Mucosa of rectum (tissue), 2 donors: ENCODE results near the gene COL9A2.
A peak's percentile ranks its signal among the peaks of the same experiment; 100 is the strongest.
"Not testable (repeated sequence)": the region's sequence is repeated elsewhere in the genome, so short reads cannot be mapped to it uniquely, and the experiment has no call there.

Source experiments
- H3K27ac ChIP-seq, 2 donors: one replicate each; pipeline ENCODE4 v1.7.0; 2013; ENCODE audit warnings: inconsistent platforms in 2 of 2, low read depth in 2 of 2, low read length in 2 of 2
- H3K27me3 ChIP-seq, 2 donors: one replicate each; pipeline ENCODE4 v1.7.0; 2013; ENCODE audit warnings: low read length in 2 of 2; ENCODE audit not compliant: control insufficient read depth in 2 of 2, insufficient read depth in 2 of 2
- H3K36me3 ChIP-seq, 2 donors: one replicate each; pipeline ENCODE4 v1.7.0; 2013; ENCODE audit warnings: low read length in 2 of 2; ENCODE audit not compliant: control insufficient read depth in 2 of 2, insufficient read depth in 2 of 2
- H3K4me1 ChIP-seq, 2 donors: one replicate each; pipeline ENCODE4 v1.7.0; 2013; ENCODE audit warnings: low read length in 2 of 2, mild to moderate bottlenecking in 1 of 2; ENCODE audit not compliant: control insufficient read depth in 2 of 2, insufficient read depth in 2 of 2
- H3K4me3 ChIP-seq, 2 donors: one replicate each; pipeline ENCODE4 v1.7.0; 2013; ENCODE audit warnings: low read length in 2 of 2
- H3K9ac ChIP-seq, 2 donors: one replicate each; pipeline ENCODE4 v1.7.0; 2013; ENCODE audit warnings: low read length in 2 of 2, low read depth in 1 of 2, mild to moderate bottlenecking in 1 of 2
- H3K9me3 ChIP-seq, 2 donors: one replicate each; pipeline ENCODE4 v1.7.0; 2013; ENCODE audit warnings: low read length in 2 of 2; ENCODE audit not compliant: control insufficient read depth in 2 of 2
- donor health status: healthy.
- donor health status: Normal muscosa, but diverticular disease.

COL9A2 gene

DNA sequence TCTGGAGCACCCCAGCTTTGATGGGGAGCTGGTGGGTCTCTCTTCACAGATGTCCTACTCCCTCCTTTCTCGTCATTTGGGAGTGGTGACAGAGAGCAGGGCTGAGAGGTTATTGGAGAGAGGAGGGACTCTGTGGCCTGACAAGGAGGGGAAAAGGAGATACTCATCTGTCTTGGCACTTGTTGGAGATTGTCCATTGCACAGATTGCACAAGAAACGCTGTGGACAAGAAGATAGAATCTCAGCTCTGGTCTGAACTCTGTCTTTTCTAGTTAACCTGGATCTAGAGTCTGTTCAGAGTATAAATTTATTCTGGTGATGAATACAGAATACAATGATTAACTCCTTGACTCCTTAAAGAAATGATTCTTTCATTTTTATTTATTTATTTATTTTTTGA is 34.0 kb upstream of the COL9A2 start:
- H3K27me3 ChIP-seq: no peaks in the 10 kb centered on the region
- H3K9me3 ChIP-seq: no peaks in the 10 kb centered on the region
- no peak overlapping the region for H3K27ac ChIP-seq
- H3K9ac ChIP-seq: no peak overlapping the region
- H3K4me3 ChIP-seq: no peak overlapping the region
- H3K4me1 ChIP-seq: no peaks in the 10 kb centered on the region
- no peaks in the 10 kb centered on the region for H3K36me3 ChIP-seq

- no peak overlapping the region for H3K27ac ChIP-seq
- H3K4me3 ChIP-seq: no peak overlapping the region
These were observed 33.3 kb upstream of the COL9A2 start for GRCh38 chr1:40350391-40350790.

DNA sequence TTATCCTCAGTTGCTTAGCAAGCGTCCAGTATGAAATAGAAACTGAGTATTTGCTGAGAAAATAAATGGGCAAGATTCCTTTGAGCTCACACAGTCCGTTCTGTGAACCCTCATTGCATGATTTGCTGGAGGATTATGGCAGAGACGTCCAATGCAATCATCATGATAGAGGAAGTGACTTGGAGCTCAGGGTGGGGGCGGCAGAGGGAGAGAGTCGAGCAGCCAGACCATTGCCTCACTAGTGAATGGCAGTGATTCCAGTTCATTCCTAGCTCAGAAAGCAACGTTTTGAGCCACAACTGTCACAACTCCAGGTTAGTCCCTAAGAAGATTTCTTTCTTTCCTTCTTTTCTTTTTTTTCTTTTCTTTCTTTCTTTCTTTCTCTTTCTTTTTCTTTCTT is 27.5 kb upstream of the COL9A2 start:
- H3K4me3 ChIP-seq: no peak overlapping the region
- H3K9me3 ChIP-seq: no peaks in the 10 kb centered on the region
- peak overlapping the region in 1 of 2 donors; percentile 10 for H3K9ac ChIP-seq
- no peak overlapping the region for H3K27ac ChIP-seq
- no peaks in the 10 kb centered on the region for H3K4me1 ChIP-seq
- H3K36me3 ChIP-seq: no peaks in the 10 kb centered on the region
- H3K27me3 ChIP-seq: peaks cover 0 to under 1% of the 10 kb centered on the region in 2 donors

More at GRCh38 chr1:40350391-40350790, 33.3 kb upstream of the COL9A2 start:
- Histone ChIP-seq H3K4me1 (no peaks in the 10 kb centered on the region), H3K9me3 (no peaks in the 10 kb centered on the region), H3K36me3 (no peaks in the 10 kb centered on the region), H3K9ac (no peak overlapping the region), H3K27me3 (no peaks in the 10 kb centered on the region)

- not testable (repeated sequence) for H3K4me1 ChIP-seq, H3K9me3 ChIP-seq, H3K36me3 ChIP-seq, H3K27me3 ChIP-seq, H3K27ac ChIP-seq, H3K9ac ChIP-seq, H3K4me3 ChIP-seq
These were observed 25.3 kb upstream of the COL9A2 start for GRCh38 chr1:40342381-40342717.

- Histone ChIP-seq H3K27ac (no peak overlapping the region), H3K4me1 (peaks cover 0 to 4% of the 10 kb centered on the region in 2 donors), H3K4me3 (no peak overlapping the region)
These were observed 24.6 kb upstream of the COL9A2 start for GRCh38 chr1:40341491-40342380.

DNA sequence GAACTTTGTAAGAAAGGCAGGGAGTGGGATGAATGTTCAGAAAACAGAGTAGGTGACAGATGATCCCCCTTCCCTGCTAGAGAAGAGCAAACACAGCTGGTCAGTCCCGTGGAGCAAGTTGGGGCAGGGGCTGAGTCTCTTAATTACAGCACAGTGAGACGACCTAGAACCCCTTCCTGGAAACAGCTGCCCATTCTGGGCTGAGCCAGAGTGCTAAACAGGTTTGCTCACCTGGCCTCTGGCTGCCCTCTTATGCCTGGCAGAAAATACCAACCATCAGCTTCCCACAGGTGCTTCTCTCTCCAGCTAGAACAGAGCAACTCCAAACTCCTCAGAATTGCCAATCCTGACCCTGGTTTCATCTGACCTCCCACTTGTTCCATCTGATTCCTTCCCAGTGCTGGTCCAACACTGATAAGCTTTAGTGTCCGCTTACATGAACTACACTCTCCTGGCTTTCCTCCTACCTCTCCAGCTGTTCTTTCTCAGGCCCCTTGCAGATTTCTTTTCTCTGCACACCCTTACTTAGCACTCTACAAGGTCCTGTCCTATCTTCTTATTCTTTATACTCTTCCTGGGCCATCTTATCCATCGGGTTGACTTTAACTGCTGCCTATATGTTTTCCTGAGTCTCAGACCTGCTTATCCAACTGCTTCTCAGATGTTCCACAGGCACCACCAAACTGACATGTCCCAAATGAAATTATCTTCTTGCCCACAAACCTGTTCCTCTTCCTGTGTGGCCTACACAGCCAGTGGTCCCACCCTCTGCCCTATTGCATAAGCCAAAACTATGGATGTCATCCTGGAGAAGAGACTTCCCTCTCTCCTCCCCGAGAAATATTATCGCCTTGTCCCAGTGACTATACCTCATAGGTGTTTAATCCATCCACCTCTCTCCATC is 22.6 kb upstream of the COL9A2 start:
- H3K27ac ChIP-seq: no peak overlapping the region
- H3K9me3 ChIP-seq: no peaks in the 10 kb centered on the region
- H3K9ac ChIP-seq: no peak overlapping the region
- no peaks in the 10 kb centered on the region for H3K36me3 ChIP-seq
- no peak overlapping the region for H3K4me3 ChIP-seq
- H3K4me1 ChIP-seq: peaks cover 0 to 4% of the 10 kb centered on the region in 2 donors
- peaks cover 0 to 4% of the 10 kb centered on the region in 2 donors for H3K27me3 ChIP-seq

More at GRCh38 chr1:40341491-40342380, 24.6 kb upstream of the COL9A2 start:
- Histone ChIP-seq H3K36me3 (no peaks in the 10 kb centered on the region), H3K9ac (no peak overlapping the region), H3K27me3 (peaks cover 0 to 4% of the 10 kb centered on the region in 2 donors), H3K9me3 (no peaks in the 10 kb centered on the region)

DNA sequence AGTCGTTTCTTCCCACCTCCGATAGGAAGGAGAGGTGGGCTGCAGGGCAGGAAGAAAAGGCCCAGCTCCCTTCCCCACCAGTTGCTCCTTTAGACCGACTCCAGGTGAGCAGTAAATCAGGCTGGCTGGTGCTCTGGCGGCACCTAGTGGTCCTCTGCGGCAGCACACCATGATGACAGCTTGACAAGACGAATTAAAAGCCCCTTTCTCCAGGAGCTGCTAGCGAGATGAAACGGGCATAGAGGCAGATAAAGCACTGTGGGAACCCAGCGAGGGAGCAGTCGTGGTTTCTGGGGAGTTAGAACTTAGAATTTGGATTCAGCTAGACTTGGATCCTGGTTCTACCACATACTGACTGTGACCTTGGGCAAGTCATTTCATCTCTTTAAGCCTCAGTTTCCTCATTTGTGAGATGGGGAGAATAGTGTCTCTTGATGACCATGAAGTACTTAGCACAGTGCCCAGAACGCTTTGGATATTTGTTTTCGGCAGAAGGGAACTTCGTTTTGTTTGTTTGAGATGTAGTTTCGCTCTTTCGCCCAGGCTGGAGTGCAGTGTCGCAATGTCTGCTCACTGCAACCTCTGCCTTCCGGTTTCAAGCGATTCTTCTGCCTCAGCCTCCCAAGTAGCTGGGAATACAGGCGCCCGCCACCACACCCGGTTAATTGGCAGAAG is 21.8 kb upstream of the COL9A2 start:
- Histone ChIP-seq H3K9ac (no peak overlapping the region), H3K36me3 (no peaks in the 10 kb centered on the region), H3K4me3 (peak overlapping the region in 1 of 2 donors; percentile 57), H3K27ac (no peak overlapping the region), H3K4me1 (peaks cover 0 to 4% of the 10 kb centered on the region in 2 donors), H3K9me3 (no peaks in the 10 kb centered on the region), H3K27me3 (peaks cover 0 to 4% of the 10 kb centered on the region in 2 donors)

DNA sequence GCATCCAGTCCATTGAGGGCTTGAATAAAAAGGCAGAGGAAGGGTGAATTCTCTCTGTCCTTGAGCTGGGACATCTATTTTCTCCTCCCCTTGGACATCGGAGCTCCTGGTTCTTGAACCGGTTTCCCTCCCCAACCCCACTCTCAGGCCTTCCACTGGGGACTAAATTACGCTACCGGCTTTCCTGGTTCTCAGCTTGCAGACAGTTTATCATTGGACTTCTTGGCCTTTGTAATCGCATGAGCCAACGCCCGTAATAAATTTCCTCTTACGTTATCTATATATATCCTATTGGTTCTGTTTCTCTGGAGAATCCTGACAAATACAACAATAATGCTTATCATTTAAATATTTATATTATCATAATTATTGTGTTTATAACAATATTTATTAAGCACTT is 20.4 kb upstream of the COL9A2 start:
- H3K27me3 ChIP-seq: peaks cover 0 to 4% of the 10 kb centered on the region in 2 donors

GRCh38 chr1:40332695-40333094 is 15.6 kb upstream of the COL9A2 start:
- Histone ChIP-seq H3K36me3 (no peaks in the 10 kb centered on the region), H3K27me3 (no peaks in the 10 kb centered on the region), H3K9me3 (no peaks in the 10 kb centered on the region), H3K27ac (no peak overlapping the region), H3K4me1 (peaks cover 0 to 4% of the 10 kb centered on the region in 2 donors), H3K9ac (no peak overlapping the region), H3K4me3 (no peak overlapping the region)

More for the DNA sequence above, 20.4 kb upstream of the COL9A2 start:
- Histone ChIP-seq H3K27ac (no peak overlapping the region), H3K4me1 (peaks cover 0 to 4% of the 10 kb centered on the region in 2 donors), H3K36me3 (no peaks in the 10 kb centered on the region), H3K4me3 (no peak overlapping the region), H3K9ac (no peak overlapping the region), H3K9me3 (no peaks in the 10 kb centered on the region)
